GM08714 (cell line): ENCODE measurements around the gene RPE65.
"Not testable (repeated sequence)": the region's sequence is repeated elsewhere in the genome, so short reads cannot be mapped to it uniquely, and the experiment has no call there.

Experiments used
- H3K4me3 ChIP-seq: fragments of 200-500 bp; sonication (Bioruptor generic); 2 replicates; pipeline ENCODE4 v1.5.1; 2014; ENCODE audit warnings: mild to moderate bottlenecking, low read length, inconsistent platforms
- ZNF274 ChIP-seq: IDR thresholded peaks from 2 replicates; pipeline ENCODE4 v1.6.1; 2012; ENCODE audit warnings: mild to moderate bottlenecking, low read depth, low read length

RPE65 gene

DNA sequence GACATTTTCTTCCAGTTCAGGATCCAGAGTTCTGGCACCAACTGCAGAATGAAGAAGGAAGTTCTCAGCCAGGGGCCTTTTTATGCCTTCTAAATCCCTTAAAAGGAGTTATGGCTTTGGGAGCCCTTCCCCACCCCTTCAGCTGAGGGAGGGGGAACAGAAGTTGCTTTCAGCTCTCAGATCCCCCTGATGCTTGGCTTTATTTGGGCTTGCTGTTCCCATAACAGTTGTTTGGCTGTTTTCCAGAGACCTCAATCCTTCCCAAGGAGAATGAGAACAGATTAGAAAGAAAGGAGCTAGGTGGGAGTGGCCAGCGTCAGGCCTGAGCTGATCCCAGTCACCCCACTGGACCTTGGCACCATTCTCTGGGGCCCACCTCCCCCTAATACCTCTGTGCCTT is at the start of gene RPE65:
Gene RPE65 (minus strand): TSS at position 54 of the 400 bp plus-strand sequence. CDS start 49 bp downstream, at position 5.
- H3K4me3 ChIP-seq, result no peak within 1 kb of the TSS
- no peak for TF ChIP-seq ZNF274

DNA sequence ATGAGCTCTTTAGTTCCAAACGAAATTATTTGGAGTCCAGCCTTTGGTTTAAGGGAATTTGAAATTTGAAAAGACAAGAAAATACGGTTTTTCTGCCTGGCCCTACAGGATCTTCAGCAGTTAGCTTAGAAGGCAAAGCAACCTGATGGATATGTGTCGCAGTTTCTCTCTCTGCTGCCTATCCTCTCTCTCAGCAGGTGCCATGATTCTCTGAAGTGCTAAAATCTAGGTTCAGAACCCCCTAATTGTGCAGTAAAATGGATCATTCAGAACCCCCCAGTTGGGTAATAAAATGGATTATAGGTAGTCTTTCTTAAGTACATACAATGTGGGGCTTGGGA is 47.6 kb upstream of the RPE65 start:
- H3K4me3 ChIP-seq, result peak overlapping the region; percentile 70
- no peak for TF ChIP-seq ZNF274

DNA sequence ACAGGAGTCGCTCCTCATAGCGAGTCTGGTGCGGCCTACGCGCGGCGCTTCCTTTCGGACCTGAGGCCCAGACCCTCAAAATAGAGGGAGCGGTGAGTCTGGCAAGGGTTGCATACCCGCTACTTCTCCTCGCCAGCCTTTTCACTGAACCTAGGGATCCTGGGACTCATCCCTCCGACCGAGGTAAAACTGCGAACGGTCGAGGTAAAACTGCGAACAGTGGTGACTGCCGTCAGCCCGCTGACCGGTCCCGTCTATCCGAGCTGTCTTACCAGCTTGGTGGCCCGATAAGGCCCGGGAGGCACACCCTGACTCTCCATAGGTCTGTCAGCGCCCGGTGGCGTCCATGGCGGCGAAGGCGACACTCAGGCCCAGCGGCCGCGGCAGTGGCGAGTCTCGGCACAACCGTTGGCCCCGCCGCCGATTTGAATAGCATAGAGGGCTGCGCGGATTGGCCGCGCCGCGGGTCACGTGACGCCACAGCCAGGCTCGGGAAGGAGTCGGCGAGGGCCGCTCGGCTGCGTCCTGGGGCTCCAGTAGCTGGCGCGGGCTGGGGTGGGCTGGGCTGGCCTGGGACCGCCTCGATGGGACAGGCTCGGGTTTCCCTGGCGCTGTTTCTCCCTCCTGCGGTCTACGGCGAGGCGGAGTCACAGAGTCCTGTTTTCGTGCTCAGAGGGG is 47.1 kb upstream of the RPE65 start, which contains the start of gene DEPDC1:
Gene DEPDC1 (minus strand): TSS at position 403 of the 678 bp plus-strand sequence. CDS start 83 bp downstream, at position 320.
- no peak for TF ChIP-seq ZNF274
- H3K4me3 ChIP-seq, result peak within 1 kb of the TSS; percentile 70

DNA sequence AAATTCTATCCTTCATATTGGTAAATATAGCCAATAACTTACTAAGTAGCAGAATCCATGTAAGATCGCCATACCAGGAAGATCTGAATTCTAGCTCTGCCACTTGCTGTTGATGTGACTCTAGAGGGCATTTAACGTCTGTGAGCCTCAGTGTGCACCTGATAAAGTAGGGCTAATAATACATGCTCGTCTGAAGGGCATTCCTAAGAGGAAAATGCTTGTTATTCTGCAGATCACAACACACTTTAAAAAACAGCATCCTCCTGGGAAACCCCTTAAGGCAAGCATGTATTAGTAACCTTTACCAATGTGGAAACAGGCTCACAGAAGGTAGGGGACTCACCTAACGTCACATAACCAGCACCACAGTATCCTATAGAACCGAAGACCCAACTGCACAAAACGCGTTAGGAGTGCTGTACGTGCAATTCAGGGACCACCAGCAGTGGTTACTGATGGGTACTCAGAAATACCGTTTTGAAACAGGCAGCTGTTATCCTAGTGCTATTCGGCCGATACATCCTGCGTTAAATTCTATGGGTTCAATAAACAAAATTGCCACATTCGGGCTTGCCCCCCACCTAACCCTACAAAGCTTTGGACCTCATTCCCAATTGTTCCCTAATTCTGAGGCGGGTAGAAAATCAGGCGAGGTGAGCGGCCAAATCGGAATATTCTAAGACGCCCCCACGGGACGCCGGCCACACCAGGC is 46.4 kb upstream of the RPE65 start:
- TF ChIP-seq ZNF274, result no peak
- peak overlapping the region; percentile 70 for H3K4me3 ChIP-seq

DNA sequence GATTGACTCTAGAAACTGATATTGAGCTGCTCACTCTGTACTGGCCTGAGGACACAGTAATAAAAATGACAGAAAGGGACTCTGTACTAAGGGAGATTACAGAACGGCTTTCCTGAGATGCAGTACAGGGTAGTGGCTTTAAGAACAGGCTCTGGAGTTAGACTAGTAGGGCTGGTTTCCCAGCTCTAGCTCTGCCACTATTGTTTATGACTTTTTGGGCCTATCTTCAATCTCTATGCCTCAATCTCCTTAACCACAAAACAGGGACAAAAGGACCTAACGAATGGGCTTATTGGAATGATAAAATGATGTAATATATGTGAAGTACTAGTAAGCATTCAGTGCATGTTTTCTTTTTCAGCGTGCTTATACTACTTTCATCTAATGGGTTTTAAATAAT is 45.8 kb upstream of the RPE65 start:
- peak overlapping the region; percentile 70 for H3K4me3 ChIP-seq
- TF ChIP-seq ZNF274, result no peak

DNA sequence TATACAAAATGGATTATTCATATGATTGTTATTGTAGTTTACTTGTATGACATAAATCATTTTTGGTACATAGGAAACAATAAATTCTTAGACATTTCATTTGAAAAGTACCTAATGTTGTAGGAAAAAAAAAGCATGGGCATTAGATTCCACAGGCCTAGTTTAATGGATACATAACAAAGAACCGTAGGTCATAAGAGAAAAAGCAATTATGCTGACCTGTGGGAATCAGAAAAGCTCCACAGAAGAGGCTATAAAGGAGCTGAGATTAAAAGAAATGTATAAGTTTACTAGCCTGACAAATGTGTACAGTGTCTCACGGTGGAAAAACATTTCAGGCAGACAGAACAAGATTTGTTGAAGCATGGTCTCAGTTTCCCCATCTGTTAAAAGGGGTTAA is 43.4 kb upstream of the RPE65 start:
- H3K4me3 ChIP-seq, result no peak overlapping the region
- TF ChIP-seq ZNF274, result no peak

DNA sequence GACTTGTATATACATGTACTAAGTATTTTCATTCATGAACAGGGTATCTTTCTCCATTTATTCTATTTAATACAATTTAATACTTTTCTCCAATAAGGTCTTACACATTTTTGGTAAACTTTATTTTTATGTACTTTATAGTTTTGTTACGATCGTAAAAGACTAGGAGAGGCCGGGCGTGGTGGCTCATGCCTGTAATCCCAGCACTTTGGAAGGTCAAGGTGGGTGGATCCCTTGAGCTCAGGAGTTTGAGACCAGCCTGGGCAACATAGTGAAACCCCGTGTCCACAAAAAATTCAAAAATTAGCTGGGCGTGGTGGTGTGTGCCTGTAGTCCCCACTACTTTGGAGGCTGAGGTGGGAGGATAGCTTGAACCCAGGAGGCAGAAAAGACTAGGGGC is 42.5 kb upstream of the RPE65 start:
- not testable (repeated sequence) for H3K4me3 ChIP-seq

DNA sequence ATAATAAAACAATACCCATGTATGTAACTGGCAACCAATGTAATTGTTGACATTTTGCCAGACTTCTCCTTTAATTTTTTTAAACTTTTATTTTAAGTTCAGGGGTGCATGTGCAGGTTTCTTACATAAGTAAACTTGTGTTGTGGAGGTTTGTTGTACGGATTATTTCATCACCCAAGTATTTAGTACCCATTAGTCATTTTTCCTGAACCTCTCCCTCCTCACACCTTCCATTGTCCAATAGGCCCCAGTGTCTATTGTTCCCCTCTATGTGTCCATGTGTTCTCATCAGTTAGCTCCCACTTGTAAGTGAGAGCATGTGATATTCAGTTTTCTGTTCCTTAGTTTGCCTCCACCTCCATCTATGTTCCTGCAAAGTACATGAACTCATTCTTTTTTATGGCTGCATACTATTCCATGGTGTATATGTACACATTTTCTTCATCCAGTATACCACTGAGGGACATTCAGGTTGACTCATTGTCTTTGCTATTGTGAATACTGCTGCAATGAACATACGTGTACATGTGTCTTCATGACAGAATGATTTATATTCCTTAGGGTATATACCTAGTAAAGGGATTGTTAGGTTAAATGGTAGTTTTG is 40.4 kb upstream of the RPE65 start:
- no peak overlapping the region for H3K4me3 ChIP-seq
- TF ChIP-seq ZNF274, result no peak

DNA sequence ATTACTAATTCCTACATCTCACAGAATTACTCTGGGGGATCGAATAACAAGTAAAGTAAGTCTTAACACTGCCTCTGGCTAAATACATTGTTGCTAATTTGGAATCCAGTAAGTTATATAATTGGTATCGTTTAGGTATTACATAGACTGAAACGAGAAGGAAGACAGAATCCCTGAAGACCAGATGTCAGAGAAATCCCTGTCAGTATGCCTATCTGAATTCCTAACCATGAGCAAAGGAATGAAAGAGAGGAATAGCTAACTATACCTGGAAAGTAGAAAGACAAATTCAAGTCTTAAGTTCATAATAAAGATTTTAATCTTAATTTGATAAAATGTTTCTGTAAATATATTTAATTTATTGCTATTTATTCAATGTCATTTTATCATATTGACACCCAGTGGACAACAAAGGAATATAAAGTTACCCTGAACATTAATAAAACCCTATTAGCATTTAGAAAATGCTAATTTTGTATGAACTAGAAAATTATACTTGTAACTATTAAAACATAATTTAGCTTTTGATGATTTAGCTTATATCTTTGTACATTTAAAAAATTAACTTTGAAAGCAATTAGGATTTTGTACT is 35.8 kb upstream of the RPE65 start:
- H3K4me3 ChIP-seq, result no peak overlapping the region
- no peak for TF ChIP-seq ZNF274

DNA sequence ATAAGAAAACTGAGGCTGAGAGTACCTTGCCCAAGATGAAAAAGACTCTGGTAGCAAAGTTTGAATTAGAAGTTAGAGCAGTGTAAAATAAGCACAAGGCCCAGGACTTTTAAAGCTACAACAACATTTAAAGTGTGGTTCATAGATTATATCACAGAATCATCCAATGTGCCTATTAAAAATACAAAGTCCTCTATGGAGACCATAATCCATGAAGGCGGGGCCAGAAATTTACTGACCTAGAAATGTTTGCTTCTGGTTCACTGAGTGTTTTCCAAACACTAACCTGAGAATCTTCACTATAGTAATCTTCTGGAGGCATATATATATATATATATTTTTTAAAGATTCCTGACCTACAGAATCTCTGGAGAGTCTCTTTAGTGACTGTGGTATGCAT is 34.9 kb upstream of the RPE65 start:
- H3K4me3 ChIP-seq, result no peak overlapping the region
- TF ChIP-seq ZNF274, result no peak

DNA sequence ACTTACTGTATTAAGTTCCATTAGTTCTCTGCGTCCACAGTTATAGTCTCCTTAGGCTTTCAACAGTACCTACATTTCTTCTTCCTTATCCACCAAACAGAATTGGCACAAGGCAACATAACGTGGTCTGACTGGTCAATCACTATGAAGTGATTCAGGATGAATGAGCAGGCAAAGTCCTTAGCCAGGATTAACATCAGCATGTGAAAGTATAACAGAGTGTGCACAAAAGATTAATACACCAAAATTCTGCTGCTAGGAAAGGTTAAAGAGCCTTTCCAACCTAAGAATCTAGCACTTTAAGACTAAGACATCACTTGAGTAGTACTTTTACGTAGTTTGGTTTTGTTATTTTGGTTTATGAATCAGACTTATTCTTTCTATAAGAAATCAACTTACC is 31.3 kb upstream of the RPE65 start:
- TF ChIP-seq ZNF274, result no peak
- no peak overlapping the region for H3K4me3 ChIP-seq

DNA sequence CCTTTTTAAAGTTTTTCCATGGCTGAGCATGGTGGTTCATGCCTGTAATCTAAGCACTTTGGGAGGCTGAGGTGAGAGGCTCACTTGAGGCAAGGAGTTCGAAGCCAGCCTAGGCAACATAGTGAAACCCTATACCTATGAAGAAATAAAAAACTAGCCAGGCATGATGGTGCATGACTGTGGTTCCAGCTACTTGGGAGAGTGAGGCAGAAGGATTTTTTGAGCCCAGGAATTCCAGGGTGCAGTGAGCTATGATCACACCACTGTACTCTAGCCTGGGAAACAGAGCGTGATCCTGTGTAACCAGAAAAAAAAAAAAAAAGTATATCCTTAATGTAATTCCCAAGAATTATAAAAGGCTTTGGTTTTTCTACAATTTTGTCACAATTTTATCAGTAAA is 29.7 kb upstream of the RPE65 start:
- no peak for TF ChIP-seq ZNF274
- no peak overlapping the region for H3K4me3 ChIP-seq

DNA sequence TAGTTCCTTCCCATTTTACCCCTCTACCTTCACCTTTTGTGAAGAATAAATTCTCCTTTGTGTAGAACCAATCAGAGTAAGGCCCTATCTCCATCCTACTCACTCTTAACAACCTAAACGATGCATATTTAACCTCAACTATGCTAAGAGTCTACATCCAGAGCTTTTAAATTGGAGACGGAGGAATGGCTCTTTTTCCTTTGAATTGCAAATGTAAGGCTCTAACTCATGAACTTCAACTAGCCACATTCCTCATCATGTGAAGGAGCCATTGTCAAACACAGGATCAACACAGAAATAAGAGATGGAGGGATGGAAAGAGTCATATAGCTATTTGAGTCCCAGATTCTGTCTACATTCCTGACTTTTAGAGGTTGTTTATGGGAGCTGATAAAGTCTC is 28.9 kb upstream of the RPE65 start:
- TF ChIP-seq ZNF274, result no peak
- H3K4me3 ChIP-seq, result no peak overlapping the region

DNA sequence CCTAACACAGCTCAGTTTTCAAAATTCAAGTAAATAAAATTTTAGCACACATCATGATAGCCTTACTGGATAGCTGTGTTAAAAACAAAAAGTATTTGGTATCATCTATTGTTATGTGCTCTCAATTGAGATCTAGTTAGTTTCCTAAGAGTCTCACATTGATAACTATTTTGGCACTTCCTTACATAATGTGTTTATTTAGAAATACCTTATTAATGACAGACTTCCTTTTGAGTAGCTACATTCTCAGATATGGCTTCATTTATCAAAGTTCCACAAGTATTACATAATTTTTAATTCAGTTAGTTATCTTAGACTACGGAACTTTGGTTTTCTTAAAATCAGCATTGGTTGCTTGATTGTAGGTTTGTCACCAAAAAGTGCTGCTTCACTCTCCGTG is 26.9 kb upstream of the RPE65 start:
- H3K4me3 ChIP-seq, result not testable (repeated sequence)

DNA sequence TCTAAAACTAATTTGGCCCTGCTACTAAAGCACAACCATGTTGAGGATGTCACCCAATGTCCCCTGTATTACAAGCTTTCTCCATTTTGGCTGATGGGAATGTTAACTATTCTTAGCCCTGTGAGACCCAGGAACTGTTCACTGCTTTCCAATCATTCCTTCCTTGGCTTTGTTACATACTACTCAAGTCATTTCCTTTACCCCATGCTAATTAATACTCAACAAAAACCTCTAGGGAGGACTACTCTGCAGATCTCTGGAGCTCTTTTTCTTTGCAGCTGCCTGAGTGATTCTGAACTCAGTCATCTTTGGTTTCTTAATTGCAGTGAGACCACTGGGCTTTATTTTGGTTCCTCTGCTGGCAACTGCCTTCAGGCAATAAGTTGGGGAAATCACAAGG is 23.3 kb upstream of the RPE65 start:
- TF ChIP-seq ZNF274, result no peak
- no peak overlapping the region for H3K4me3 ChIP-seq
